ENCODE results near the gene OR8B8.

Gene OR8B8

GRCh38 chr11:124479561-124479960 is 34.1 kb upstream of the OR8B8 start:
- no peak for DNase-seq (ENCODE audit: low read depth)
- H3K4me3 ChIP-seq (ENCODE audit: low read depth, low read length): no peak overlapping the region
- no peak for TF ChIP-seq POLR2A (IDR thresholded peaks at IDR 0.05; ENCODE audit: extremely low read depth, insufficient read length)
- no peak for TF ChIP-seq MAX (IDR thresholded peaks at IDR 0.05; ENCODE audit: low read depth, low read length)
- TF ChIP-seq MYC (IDR thresholded peaks at IDR 0.05; ENCODE audit: low read depth, low read length): no peak
- no peak for TF ChIP-seq CTCF (IDR thresholded peaks at IDR 0.05; ENCODE audit: low read depth, low read length)

GRCh38 chr11:124475265-124475664 is 29.8 kb upstream of the OR8B8 start:
- DNase-seq (ENCODE audit: low read depth): no peak
- H3K4me3 ChIP-seq (ENCODE audit: low read depth, low read length): no peak overlapping the region
- TF ChIP-seq MYC (IDR thresholded peaks at IDR 0.05; ENCODE audit: low read depth, low read length): no peak
- no peak for TF ChIP-seq POLR2A (IDR thresholded peaks at IDR 0.05; ENCODE audit: extremely low read depth, insufficient read length)
- TF ChIP-seq CTCF (IDR thresholded peaks at IDR 0.05; ENCODE audit: low read depth, low read length): no peak
- no peak for TF ChIP-seq MAX (IDR thresholded peaks at IDR 0.05; ENCODE audit: low read depth, low read length)

- H3K4me3 ChIP-seq (ENCODE audit: low read depth, low read length): no peak overlapping the region
- no peak for TF ChIP-seq MAX (IDR thresholded peaks at IDR 0.05; ENCODE audit: low read depth, low read length)
- no peak for TF ChIP-seq MYC (IDR thresholded peaks at IDR 0.05; ENCODE audit: low read depth, low read length)
- TF ChIP-seq POLR2A (IDR thresholded peaks at IDR 0.05; ENCODE audit: extremely low read depth, insufficient read length): no peak
- TF ChIP-seq CTCF (IDR thresholded peaks at IDR 0.05; ENCODE audit: low read depth, low read length): no peak
These were observed 29.3 kb upstream of the OR8B8 start for GRCh38 chr11:124474779-124475178.

GRCh38 chr11:124474079-124474478 is 28.6 kb upstream of the OR8B8 start:
- H3K4me3 ChIP-seq (ENCODE audit: low read depth, low read length): no peak overlapping the region
- TF ChIP-seq MYC (IDR thresholded peaks at IDR 0.05; ENCODE audit: low read depth, low read length) (no peak), CTCF (IDR thresholded peaks at IDR 0.05; ENCODE audit: low read depth, low read length) (no peak), POLR2A (IDR thresholded peaks at IDR 0.05; ENCODE audit: extremely low read depth, insufficient read length) (no peak), MAX (IDR thresholded peaks at IDR 0.05; ENCODE audit: low read depth, low read length) (no peak)
- DNase-seq (ENCODE audit: low read depth): no peak

More at GRCh38 chr11:124474779-124475178, 29.3 kb upstream of the OR8B8 start:
- DNase-seq (ENCODE audit: low read depth): no peak

GRCh38 chr11:124473476-124473875 is 28.0 kb upstream of the OR8B8 start:
- H3K4me3 ChIP-seq (ENCODE audit: low read depth, low read length): no peak overlapping the region
- TF ChIP-seq POLR2A (IDR thresholded peaks at IDR 0.05; ENCODE audit: extremely low read depth, insufficient read length) (no peak), CTCF (IDR thresholded peaks at IDR 0.05; ENCODE audit: low read depth, low read length) (no peak), MAX (IDR thresholded peaks at IDR 0.05; ENCODE audit: low read depth, low read length) (no peak), MYC (IDR thresholded peaks at IDR 0.05; ENCODE audit: low read depth, low read length) (no peak)
- DNase-seq (ENCODE audit: low read depth): no peak
